A204.1 (cell line): ENCODE results near the gene CHPF2.

Experiments
- FAIRE-seq: peaks from 2 replicates; lab custom pipeline; 2012; peaks lifted over from hg19 to GRCh38; lab: Jason Lieb, UNC

The CHPF2 gene

GRCh38 chr7:151232091-151232916, at the start of gene CHPF2:
Gene CHPF2, plus strand, starts transcription at chr7:151232483. Its CDS starts 1,529 bp downstream, at chr7:151234012.
- FAIRE-seq, result no peak

GRCh38 chr7:151185762-151186639, 46.3 kb upstream of the CHPF2 start:
- no peak for FAIRE-seq

GRCh38 chr7:151186640-151187408, 45.5 kb upstream of the CHPF2 start, which contains the start of gene ASB10:
Gene ASB10, minus strand, starts transcription at chr7:151187250. Its CDS starts 120 bp downstream, at chr7:151187130.
- FAIRE-seq, result no peak

- no peak for FAIRE-seq
Observed at GRCh38 chr7:151187409-151188251, 44.7 kb upstream of the CHPF2 start.

- no peak for FAIRE-seq
Observed at GRCh38 chr7:151188252-151188542, 44.1 kb upstream of the CHPF2 start.

GRCh38 chr7:151189038-151189437, 43.2 kb upstream of the CHPF2 start:
- FAIRE-seq, result no peak

- no peak for FAIRE-seq
Observed at GRCh38 chr7:151191544-151191943, 40.7 kb upstream of the CHPF2 start.

GRCh38 chr7:151192002-151192539, 40.2 kb upstream of the CHPF2 start:
- FAIRE-seq, result no peak

GRCh38 chr7:151193203-151193978, 38.9 kb upstream of the CHPF2 start:
- FAIRE-seq, result no peak

GRCh38 chr7:151194188-151194587, 38.1 kb upstream of the CHPF2 start:
- no peak for FAIRE-seq

- no peak for FAIRE-seq
Observed at GRCh38 chr7:151195616-151196450, 36.5 kb upstream of the CHPF2 start.

GRCh38 chr7:151197932-151198331, 34.4 kb upstream of the CHPF2 start:
- FAIRE-seq, result no peak

GRCh38 chr7:151198945-151199848, 33.1 kb upstream of the CHPF2 start:
- no peak for FAIRE-seq

- no peak for FAIRE-seq
Observed at GRCh38 chr7:151201344-151201743, 30.9 kb upstream of the CHPF2 start.

- FAIRE-seq, result no peak
Observed at GRCh38 chr7:151201751-151202150, 30.5 kb upstream of the CHPF2 start.

- no peak for FAIRE-seq
Observed at GRCh38 chr7:151202836-151203235, 29.4 kb upstream of the CHPF2 start.

- FAIRE-seq, result no peak
Observed at GRCh38 chr7:151204383-151205032, 27.8 kb upstream of the CHPF2 start.

- FAIRE-seq, result no peak
Observed at GRCh38 chr7:151205730-151206129, 26.6 kb upstream of the CHPF2 start.
